Activated CD4-positive, alpha-beta T cell treated with anti-CD3 and anti-CD28 coated beads for 24 hours (primary cell): ENCODE results near the gene CA5A.
"Not testable (repeated sequence)": the region's sequence is repeated elsewhere in the genome, so short reads cannot be mapped to it uniquely, and the experiment has no call there.

Experiments
- DNase-seq, 2 donors: peaks; one replicate each; pipeline ENCODE4 v3.0.0-alpha.2; 2020; ENCODE audit warnings: low read depth in 2 of 2

CA5A gene

GRCh38 chr16:87868254-87869029 is 67.9 kb downstream of the CA5A start:
- DNase-seq, result peak; percentile 54 to 64

- not testable (repeated sequence) for DNase-seq
Measured at GRCh38 chr16:87865902-87866555, 70.3 kb downstream of the CA5A start.

GRCh38 chr16:87864331-87864989 is 71.9 kb downstream of the CA5A start:
- no peak for DNase-seq

- DNase-seq, result not testable (repeated sequence)
Measured at GRCh38 chr16:87863327-87863635, 73.0 kb downstream of the CA5A start.

GRCh38 chr16:87862597-87863326 is 73.6 kb downstream of the CA5A start:
- not testable (repeated sequence) for DNase-seq

- DNase-seq, result not testable (repeated sequence)
Measured at GRCh38 chr16:87861300-87862099, 74.8 kb downstream of the CA5A start.

GRCh38 chr16:87860553-87861299 is 75.6 kb downstream of the CA5A start:
- DNase-seq, result no peak

GRCh38 chr16:87858151-87858993 is 78.0 kb downstream of the CA5A start:
- DNase-seq, result not testable (repeated sequence)

- no peak for DNase-seq
Measured at GRCh38 chr16:87856791-87857228, 79.5 kb downstream of the CA5A start.

GRCh38 chr16:87855852-87856715 is 80.2 kb downstream of the CA5A start:
- DNase-seq, result no peak

GRCh38 chr16:87854907-87855683 is 81.2 kb downstream of the CA5A start:
- DNase-seq, result no peak

- DNase-seq, result no peak
Measured at GRCh38 chr16:87854053-87854906, 82.0 kb downstream of the CA5A start.

GRCh38 chr16:87853411-87854052 is 82.8 kb downstream of the CA5A start:
- DNase-seq, result peak; percentile 73 to 83

GRCh38 chr16:87851601-87852000 is 84.7 kb downstream of the CA5A start:
- DNase-seq, result no peak

- no peak for DNase-seq
Measured at GRCh38 chr16:87851141-87851587, 85.2 kb downstream of the CA5A start.
